Keratinocyte (primary cell): Measurements from ENCODE around the gene ALDH3A2. TPM values are rescaled to one million over a fixed set of nuclear protein-coding genes. Genes with fewer than 3 reads are reported as not detected.

Experiments used
- DNase-seq: peaks from one replicate; pipeline ENCODE4 v3.0.0-alpha.2; 2011; ENCODE audit warnings: low read depth, missing footprints, low spot score
- FAIRE-seq: peaks from 2 replicates; lab custom pipeline; 2011; peaks lifted over from hg19 to GRCh38; lab: Jason Lieb, UNC
- H2AFZ ChIP-seq: 2 replicates; pipeline ENCODE4 v1.6.0; 2012; ENCODE audit warnings: low read length, control low read depth, inconsistent platforms; ENCODE audit not compliant: control insufficient read depth
- H3K27ac ChIP-seq: 2 replicates; pipeline ENCODE4 v1.5.1; 2011; ENCODE audit warnings: low read length; ENCODE audit not compliant: control insufficient read depth, insufficient read depth
- H3K27me3 ChIP-seq: 3 replicates; pipeline ENCODE4 v1.6.0; 2011; ENCODE audit warnings: low read length; ENCODE audit not compliant: control insufficient read depth, insufficient read depth; ENCODE audit errors: extremely low read depth
- H3K36me3 ChIP-seq, 2 experiments: 2 replicates in 1 of 2; 3 replicates in 1 of 2; pipeline ENCODE4 v1.5.1; 2011; ENCODE audit warnings: low read length in 2 of 2, mild to moderate bottlenecking in 1 of 2; ENCODE audit not compliant: control insufficient read depth in 2 of 2, insufficient read depth in 2 of 2; ENCODE audit errors: extremely low read depth in 1 of 2
- H3K4me1 ChIP-seq: 3 replicates; pipeline ENCODE4 v1.5.1; 2011; ENCODE audit warnings: low read length; ENCODE audit not compliant: control insufficient read depth, insufficient read depth; ENCODE audit errors: extremely low read depth
- H3K4me2 ChIP-seq: 3 replicates; pipeline ENCODE4 v1.6.0; 2011; ENCODE audit warnings: low read depth, low read length; ENCODE audit not compliant: control insufficient read depth, insufficient read depth; ENCODE audit errors: extremely low read depth
- H3K4me3 ChIP-seq, 3 experiments: fragments of 200-600 bp in 1 of 3; sonication (generic) in 1 of 3; 2 replicates in 2 of 3; 3 replicates in 1 of 3; pipeline ENCODE4 v1.5.1; 2011 to 2016; ENCODE audit warnings: low read length in 3 of 3, mild to moderate bottlenecking in 3 of 3, control low read depth in 2 of 3, inconsistent platforms in 1 of 3, low read depth in 1 of 3, mixed read lengths in 1 of 3, mixed run types in 1 of 3, moderate library complexity in 1 of 3; ENCODE audit not compliant: control insufficient read depth in 2 of 3, insufficient read depth in 2 of 3; ENCODE audit errors: extremely low read depth in 1 of 3
- H3K79me2 ChIP-seq: 2 replicates; pipeline ENCODE4 v1.6.0; 2012; ENCODE audit warnings: low read length; ENCODE audit not compliant: control insufficient read depth, insufficient read depth
- H3K9ac ChIP-seq: 3 replicates; pipeline ENCODE4 v1.6.0; 2011; ENCODE audit warnings: low read length; ENCODE audit not compliant: control insufficient read depth, insufficient read depth; ENCODE audit errors: extremely low read depth
- H3K9me1 ChIP-seq: 3 replicates; pipeline ENCODE4 v1.6.0; 2011; ENCODE audit warnings: low read length; ENCODE audit not compliant: control insufficient read depth, insufficient read depth; ENCODE audit errors: extremely low read depth
- H3K9me3 ChIP-seq: 2 replicates; pipeline ENCODE4 v1.5.1; 2012; ENCODE audit warnings: low read depth, low read length; ENCODE audit not compliant: control insufficient read depth
- H4K20me1 ChIP-seq: 3 replicates; pipeline ENCODE4 v1.6.0; 2011; ENCODE audit warnings: low read length; ENCODE audit not compliant: control insufficient read depth, insufficient read depth; ENCODE audit errors: extremely low read depth
- CTCF ChIP-seq, 3 experiments: IDR thresholded peaks in 1 of 3; conservative IDR thresholded peaks in 1 of 3; optimal IDR thresholded peaks in 1 of 3; 2 replicates in 2 of 3; 3 replicates in 1 of 3; pipeline versions ENCODE3 to v1.5.1; 2011; ENCODE audit warnings: low read length in 3 of 3, mild to moderate bottlenecking in 3 of 3, moderate library complexity in 2 of 3, control low read depth in 1 of 3, inconsistent platforms in 1 of 3; ENCODE audit not compliant: insufficient read depth in 2 of 3; ENCODE audit errors: extremely low read depth in 1 of 3
- EZH2 ChIP-seq: IDR thresholded peaks from one replicate; pipeline ENCODE4 v1.6.1; 2012; ENCODE audit warnings: inconsistent platforms, mild to moderate bottlenecking, low read length, moderate library complexity
- dilution Hi-C: fragments of 300-500 bp; cut with MboI; formaldehyde crosslinking; loops from one replicate; pipeline ENCODE4 v1.7.0; 2020; ENCODE audit warnings: low sequenced_read_pairs; ENCODE audit not compliant: extremely low pct_ligation_motif_present
- polyA plus RNA-seq, 5 experiments: library from polyadenylated mRNA; depleted of rRNA in 3 of 5; stranded (reverse) in 3 of 5; stranded (forward) in 1 of 5; unstranded in 1 of 5; fragments of >200 nt; gene quantifications; 1 replicate in 1 of 5; 2 replicates in 3 of 5; 3 replicates in 1 of 5; pipeline versions ENCODE4 v1.2.1 to v1.2.3, GENCODE V29; 2011 to 2012; ENCODE audit warnings: missing spikeins in 2 of 5, low read depth in 1 of 5, low replicate concordance in 1 of 5

Gene ALDH3A2
- polyA plus RNA-seq, 1 donor (not counting 4 experiments of a cell fraction or from before 2014, with no cell fraction given): 77.6 TPM

GRCh38 chr17:19654896-19655295 is 6.3 kb downstream of the ALDH3A2 start:
- DNase-seq (no peak), FAIRE-seq (no peak)
- dilution Hi-C loops: loop anchor here (25.0 kb wide), 1 partner anchor 293 kb away; the partner anchor contains the start of gene B9D1
- H3K79me2 ChIP-seq: peaks cover 8% of the 10 kb centered on the region
- H3K36me3 ChIP-seq: peaks cover 12 to 16% of the 10 kb centered on the region in 2 experiments
- TF ChIP-seq EZH2 (no peak), CTCF (optimal IDR thresholded peaks at IDR 0.05 in 1 of 3, IDR thresholded peaks at IDR 0.05 in 1 of 3, conservative IDR thresholded peaks at IDR 0.05 in 1 of 3; ENCODE audit: extremely low read depth in 1 of 3, insufficient read depth in 2 of 3, low read length in 3 of 3) (no peak)
- no peaks in the 10 kb centered on the region for H3K27me3 ChIP-seq
- no peaks in the 10 kb centered on the region for H4K20me1 ChIP-seq
- no peak overlapping the region for H3K9ac ChIP-seq
- H3K9me3 ChIP-seq: no peaks in the 10 kb centered on the region
- no peak overlapping the region for H3K27ac ChIP-seq
- no peak overlapping the region for H3K4me2 ChIP-seq
- peaks cover 2% of the 10 kb centered on the region for H3K9me1 ChIP-seq
- peaks cover 26% of the 10 kb centered on the region for H3K4me1 ChIP-seq
- H3K4me3 ChIP-seq: no peak overlapping the region
- H2AFZ ChIP-seq: no peak overlapping the region

GRCh38 chr17:19656336-19656735 is 7.8 kb downstream of the ALDH3A2 start:
- FAIRE-seq: no peak
- H3K27me3 ChIP-seq: no peaks in the 10 kb centered on the region

More at GRCh38 chr17:19656336-19656735, 7.8 kb downstream of the ALDH3A2 start:
- Histone ChIP-seq H4K20me1 (no peaks in the 10 kb centered on the region), H3K79me2 (peaks cover 4% of the 10 kb centered on the region), H3K27ac (no peak overlapping the region), H3K36me3 (peaks cover 15 to 16% of the 10 kb centered on the region in 2 experiments), H3K9me3 (no peaks in the 10 kb centered on the region), H3K4me1 (peaks cover 17% of the 10 kb centered on the region), H3K9ac (no peak overlapping the region), H3K4me3 (no peak overlapping the region), H3K4me2 (no peak overlapping the region), H3K9me1 (peaks cover 2% of the 10 kb centered on the region), H2AFZ (no peak overlapping the region)
- dilution Hi-C loops: loop anchor here (25.0 kb wide), 1 partner anchor 294 kb away; the partner anchor contains the start of gene B9D1
- no peak for DNase-seq
- TF ChIP-seq EZH2: no peak
